DND-41 (cell line): ENCODE data around the gene BAG5.

ENCODE experiments used
- ATAC-seq: fragments of 200-7000 bp; cut with Tn5 transposase; 3 replicates; pipeline ENCODE4 v1.9.1; 2021; ENCODE audit warnings: low read depth; ENCODE audit not compliant: insufficient read depth
- DNase-seq: peaks from one replicate; pipeline ENCODE4 v3.0.0-alpha.2; 2020
- H2AFZ ChIP-seq: 2 replicates; pipeline ENCODE4 v1.6.0; 2012; ENCODE audit warnings: low read depth, low read length
- H3K27ac ChIP-seq: 2 replicates; pipeline ENCODE4 v1.5.1; 2012; ENCODE audit warnings: low read length, inconsistent platforms
- H3K27me3 ChIP-seq: fragments of 200-600 bp; sonication (generic); 2 replicates; pipeline ENCODE4 v1.6.0; 2012; ENCODE audit warnings: low read length, mild to moderate bottlenecking, inconsistent platforms; ENCODE audit not compliant: insufficient read depth, poor library complexity
- H3K36me3 ChIP-seq: 2 replicates; pipeline ENCODE4 v1.5.1; 2012; ENCODE audit warnings: low read length, inconsistent platforms; ENCODE audit not compliant: insufficient read depth
- H3K4me1 ChIP-seq: 2 replicates; pipeline ENCODE4 v1.5.1; 2012; ENCODE audit warnings: mild to moderate bottlenecking, low read length; ENCODE audit not compliant: insufficient read depth
- H3K4me2 ChIP-seq: 2 replicates; pipeline ENCODE4 v1.6.0; 2012; ENCODE audit warnings: mild to moderate bottlenecking, moderate library complexity, low read length, inconsistent platforms; ENCODE audit not compliant: insufficient read depth
- H3K4me3 ChIP-seq, 2 experiments: fragments of 200-600 bp in 1 of 2; shearing (Covaris generic) in 1 of 2; 2 replicates each; pipeline ENCODE4 v1.5.1; 2012 to 2016; ENCODE audit warnings: inconsistent platforms in 2 of 2, low read length in 2 of 2, mild to moderate bottlenecking in 2 of 2, low read depth in 1 of 2, moderate library complexity in 1 of 2
- H3K79me2 ChIP-seq: 2 replicates; pipeline ENCODE4 v1.6.0; 2012; ENCODE audit warnings: low read length, inconsistent platforms; ENCODE audit not compliant: insufficient read depth
- H3K9ac ChIP-seq: 2 replicates; pipeline ENCODE4 v1.6.0; 2012; ENCODE audit warnings: low read depth, mild to moderate bottlenecking, inconsistent platforms, low read length, moderate library complexity
- H3K9me3 ChIP-seq: 2 replicates; pipeline ENCODE4 v1.5.1; 2012; ENCODE audit warnings: low read length, moderate library complexity, mild to moderate bottlenecking, inconsistent platforms; ENCODE audit not compliant: insufficient read depth, severe bottlenecking
- H4K20me1 ChIP-seq: 2 replicates; pipeline ENCODE4 v1.6.0; 2012; ENCODE audit warnings: low read length; ENCODE audit not compliant: insufficient read depth
- EZH2 ChIP-seq: IDR thresholded peaks from 3 replicates; pipeline ENCODE4 v1.6.1; 2012; ENCODE audit warnings: borderline replicate concordance, low read depth, mild to moderate bottlenecking, moderate library complexity, low read length, inconsistent platforms; ENCODE audit not compliant: severe bottlenecking
- TF ChIP-seq, protein P1 (sequence below): IDR thresholded peaks from 2 replicates; pipeline ENCODE4 v1.5.1; 2012; ENCODE audit warnings: borderline replicate concordance, low read length, moderate library complexity, mild to moderate bottlenecking; ENCODE audit not compliant: poor library complexity, severe bottlenecking; ENCODE audit errors: extremely low read depth

Gene BAG5

GRCh38 chr14:103520269-103520656 is 42.2 kb downstream of the BAG5 start:
- TF ChIP-seq, protein P1, sequence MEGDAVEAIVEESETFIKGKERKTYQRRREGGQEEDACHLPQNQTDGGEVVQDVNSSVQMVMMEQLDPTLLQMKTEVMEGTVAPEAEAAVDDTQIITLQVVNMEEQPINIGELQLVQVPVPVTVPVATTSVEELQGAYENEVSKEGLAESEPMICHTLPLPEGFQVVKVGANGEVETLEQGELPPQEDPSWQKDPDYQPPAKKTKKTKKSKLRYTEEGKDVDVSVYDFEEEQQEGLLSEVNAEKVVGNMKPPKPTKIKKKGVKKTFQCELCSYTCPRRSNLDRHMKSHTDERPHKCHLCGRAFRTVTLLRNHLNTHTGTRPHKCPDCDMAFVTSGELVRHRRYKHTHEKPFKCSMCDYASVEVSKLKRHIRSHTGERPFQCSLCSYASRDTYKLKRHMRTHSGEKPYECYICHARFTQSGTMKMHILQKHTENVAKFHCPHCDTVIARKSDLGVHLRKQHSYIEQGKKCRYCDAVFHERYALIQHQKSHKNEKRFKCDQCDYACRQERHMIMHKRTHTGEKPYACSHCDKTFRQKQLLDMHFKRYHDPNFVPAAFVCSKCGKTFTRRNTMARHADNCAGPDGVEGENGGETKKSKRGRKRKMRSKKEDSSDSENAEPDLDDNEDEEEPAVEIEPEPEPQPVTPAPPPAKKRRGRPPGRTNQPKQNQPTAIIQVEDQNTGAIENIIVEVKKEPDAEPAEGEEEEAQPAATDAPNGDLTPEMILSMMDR: no peak
- no peak for TF ChIP-seq EZH2
- peaks cover 8% of the 10 kb centered on the region; the same call in 1 of the 2 replicates for H3K4me1 ChIP-seq
- no peak overlapping the region for H3K27ac ChIP-seq

DNA sequence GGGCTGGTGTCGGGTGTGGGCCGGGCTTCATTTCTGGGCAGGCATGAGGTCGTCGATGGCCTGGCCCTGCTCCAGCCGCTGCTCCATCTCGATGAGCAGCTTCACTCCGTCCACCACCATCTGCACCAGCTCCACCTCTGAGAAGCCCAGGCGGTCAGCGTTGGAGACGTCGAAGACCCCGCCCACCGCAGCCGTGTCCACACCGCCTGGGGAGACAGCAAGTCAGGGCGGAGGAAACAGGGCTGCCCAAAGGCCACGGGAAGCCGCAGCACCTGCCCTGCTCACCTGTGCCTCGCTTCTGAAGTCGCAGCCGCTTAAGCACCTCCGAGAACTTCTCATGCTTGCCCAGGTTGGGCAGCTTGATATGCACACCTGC is 42.6 kb downstream of the BAG5 start:
- no peak for ATAC-seq

More at GRCh38 chr14:103520269-103520656, 42.2 kb downstream of the BAG5 start:
- Histone ChIP-seq H2AFZ (no peak overlapping the region), H3K4me2 (0 out of 2 replicates have a peak overlapping the region, but pooled peaks have one; percentile 73), H3K79me2 (no peaks in the 10 kb centered on the region), H3K4me3 (0 out of 4 replicates have a peak overlapping the region, but pooled peaks of 1 of the 2 experiments have one; percentile 60), H3K27me3 (no peaks in the 10 kb centered on the region), H4K20me1 (0 out of 2 replicates have a peak, but pooled peaks cover 4% of the 10 kb centered on the region), H3K9ac (no peak overlapping the region; the same call in 1 of the 2 replicates), H3K9me3 (no peaks in the 10 kb centered on the region), H3K36me3 (no peaks in the 10 kb centered on the region)
- no peak for ATAC-seq
- DNase-seq: no peak

DNA sequence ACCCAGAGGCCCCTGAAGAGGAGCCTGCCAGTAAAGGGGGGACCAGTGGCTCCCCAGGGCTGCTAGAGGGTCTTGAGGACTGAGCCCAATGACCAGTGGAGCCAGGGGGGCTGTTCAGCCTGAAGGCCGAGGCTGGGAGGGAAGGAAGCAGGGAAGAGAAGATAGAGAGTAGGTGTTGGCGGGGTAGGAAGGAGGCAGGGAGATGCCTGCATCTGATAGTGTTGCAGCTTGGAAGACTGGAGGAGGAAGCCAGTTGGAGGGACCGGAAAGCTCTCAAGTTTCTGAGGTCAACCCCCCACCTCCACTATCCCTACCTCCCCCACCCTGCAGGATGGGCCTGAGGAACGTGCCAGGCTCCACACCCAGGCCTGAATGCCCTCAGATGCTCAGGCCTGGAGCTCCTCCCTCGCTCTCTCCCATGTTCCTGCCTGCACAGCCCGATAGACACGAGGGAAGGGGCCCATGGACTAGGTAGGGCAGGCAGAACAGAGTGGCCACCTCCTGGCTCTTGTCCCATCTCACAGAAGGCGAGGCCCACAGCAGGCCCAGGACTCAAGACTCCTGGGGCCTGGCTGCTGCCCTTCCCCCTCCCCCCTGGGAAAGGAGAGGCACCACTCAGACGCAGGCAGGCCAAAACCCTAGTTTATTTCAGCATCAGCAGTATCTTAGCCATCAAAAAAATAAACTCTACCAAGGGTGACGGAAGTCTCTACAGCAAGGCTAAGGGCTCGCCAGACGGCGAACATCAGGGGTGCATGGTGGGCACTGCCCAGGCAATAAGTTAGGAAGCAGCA is 43.2 kb downstream of the BAG5 start:
- Histone ChIP-seq H3K4me1 (peaks cover 8% of the 10 kb centered on the region; the same call in 1 of the 2 replicates), H3K36me3 (no peaks in the 10 kb centered on the region), H3K9me3 (no peaks in the 10 kb centered on the region), H3K9ac (no peak overlapping the region; the same call in 1 of the 2 replicates), H3K27me3 (no peaks in the 10 kb centered on the region), H3K4me2 (no peak overlapping the region), H2AFZ (no peak overlapping the region), H3K4me3 (no peak overlapping the region), H3K79me2 (no peaks in the 10 kb centered on the region), H4K20me1 (0 out of 2 replicates have a peak, but pooled peaks cover 10% of the 10 kb centered on the region), H3K27ac (no peak overlapping the region)
- DNase-seq: no peak
- no peak for ATAC-seq
- TF ChIP-seq EZH2: no peak
- TF ChIP-seq, protein P1: no peak

More for the DNA sequence above, 42.6 kb downstream of the BAG5 start:
- no peak overlapping the region; the same call in 1 of the 2 replicates for H2AFZ ChIP-seq
- H3K9ac ChIP-seq: no peak overlapping the region
- no peak overlapping the region for H3K4me2 ChIP-seq
- peaks cover 8% of the 10 kb centered on the region; the same call in 1 of the 2 replicates for H3K4me1 ChIP-seq
- H3K79me2 ChIP-seq: no peaks in the 10 kb centered on the region
- TF ChIP-seq, protein P1: no peak
- TF ChIP-seq EZH2: no peak
- no peaks in the 10 kb centered on the region for H3K9me3 ChIP-seq
- H3K36me3 ChIP-seq: no peaks in the 10 kb centered on the region
- no peak overlapping the region for H3K27ac ChIP-seq
- H3K27me3 ChIP-seq: no peaks in the 10 kb centered on the region
- DNase-seq: no peak
- 0 out of 2 replicates have a peak, but pooled peaks cover 8% of the 10 kb centered on the region for H4K20me1 ChIP-seq
- H3K4me3 ChIP-seq: no peak overlapping the region
